ENCODE data around the gene COX18.

The COX18 gene

DNA sequence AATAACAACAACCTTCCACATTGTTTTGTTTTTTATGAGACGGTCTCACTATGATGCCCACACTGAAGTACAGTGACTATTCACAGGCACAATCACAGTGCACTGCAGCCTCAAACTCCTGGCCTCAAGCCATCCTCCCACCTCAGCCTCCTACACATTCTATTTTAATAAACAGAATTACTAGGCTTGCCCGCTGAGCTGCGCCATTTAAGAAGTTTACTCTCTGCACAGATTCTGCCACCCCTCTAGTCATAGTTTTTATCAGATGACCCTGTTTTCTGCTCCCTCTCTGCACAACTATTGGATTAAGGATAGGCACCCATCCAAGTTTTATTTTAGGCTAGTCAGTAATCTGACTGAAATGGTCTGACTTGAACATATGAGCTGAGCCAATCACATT lies 11.3 kb upstream of the COX18 start:
- Mint-ChIP-seq H3K4me3 (no peak overlapping the region), H3K27ac (peak overlapping the region in 1 of 3 experiments; percentile 32), H3K27me3 (ENCODE audit: low read depth) (no peaks in the 10 kb centered on the region), H3K4me1 (no peaks in the 10 kb centered on the region), H3K36me3 (ENCODE audit: low read depth) (peaks cover 68% of the 10 kb centered on the region), H3K9me3 (no peaks in the 10 kb centered on the region)
- no peak for TF ChIP-seq CTCF (IDR thresholded peaks at IDR 0.05; ENCODE audit: unreplicated experiment in 3 of 3)

DNA sequence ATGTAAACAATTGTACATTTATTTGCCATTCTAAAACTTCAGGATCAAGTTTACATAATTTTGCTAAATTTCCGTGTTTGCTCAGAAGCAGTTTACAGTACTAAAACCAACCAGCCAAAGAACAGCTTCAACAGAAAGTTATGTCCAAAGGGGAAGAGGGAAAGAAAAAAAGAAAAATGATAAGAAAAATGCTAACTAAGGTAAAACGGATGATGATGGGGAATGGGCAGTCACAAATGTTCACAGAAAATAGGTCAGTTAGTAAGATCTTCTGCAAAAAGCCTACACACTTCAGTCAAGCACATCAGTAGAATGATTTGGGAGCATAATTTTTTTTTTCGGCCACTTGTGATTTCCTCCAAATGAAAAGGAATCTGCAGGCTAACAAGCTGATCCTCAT lies 6.3 kb upstream of the COX18 start:
- no peaks in the 10 kb centered on the region for H3K27me3 Mint-ChIP-seq (ENCODE audit: low read depth)
- no peak overlapping the region for H3K27ac Mint-ChIP-seq
- H3K36me3 Mint-ChIP-seq (ENCODE audit: low read depth), result peaks cover 40% of the 10 kb centered on the region
- H3K4me1 Mint-ChIP-seq, result no peaks in the 10 kb centered on the region
- H3K4me3 Mint-ChIP-seq, result no peak overlapping the region
- no peak for TF ChIP-seq CTCF (IDR thresholded peaks at IDR 0.05; ENCODE audit: unreplicated experiment in 3 of 3)
- no peaks in the 10 kb centered on the region for H3K9me3 Mint-ChIP-seq

DNA sequence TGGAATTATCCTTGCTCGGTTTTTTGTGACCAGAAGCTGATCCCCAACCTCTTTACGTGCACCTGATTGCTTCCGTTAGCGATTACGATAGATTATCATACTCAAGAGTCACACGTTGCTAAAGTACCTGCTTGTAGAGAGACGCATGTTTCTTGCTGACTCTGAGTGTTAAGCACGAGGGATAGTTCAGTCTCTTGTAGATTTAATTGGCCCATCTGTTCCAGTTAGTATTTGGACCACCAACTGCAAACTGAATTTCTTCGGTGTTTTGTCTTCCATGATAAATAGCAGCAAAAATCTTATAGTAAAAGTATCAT lies 516 bp upstream of the COX18 start:
- TF ChIP-seq CTCF (IDR thresholded peaks at IDR 0.05; ENCODE audit: unreplicated experiment in 3 of 3), result no peak
- peaks cover 19% of the 10 kb centered on the region for H3K4me1 Mint-ChIP-seq
- no peaks in the 10 kb centered on the region for H3K27me3 Mint-ChIP-seq (ENCODE audit: low read depth)
- peaks cover 8% of the 10 kb centered on the region for H3K36me3 Mint-ChIP-seq (ENCODE audit: low read depth)
- H3K4me3 Mint-ChIP-seq, result peak overlapping the region; percentile 89 to 92 (median 90)
- H3K9me3 Mint-ChIP-seq, result no peaks in the 10 kb centered on the region
- peak overlapping the region; percentile 93 to 98 (median 96) for H3K27ac Mint-ChIP-seq

DNA sequence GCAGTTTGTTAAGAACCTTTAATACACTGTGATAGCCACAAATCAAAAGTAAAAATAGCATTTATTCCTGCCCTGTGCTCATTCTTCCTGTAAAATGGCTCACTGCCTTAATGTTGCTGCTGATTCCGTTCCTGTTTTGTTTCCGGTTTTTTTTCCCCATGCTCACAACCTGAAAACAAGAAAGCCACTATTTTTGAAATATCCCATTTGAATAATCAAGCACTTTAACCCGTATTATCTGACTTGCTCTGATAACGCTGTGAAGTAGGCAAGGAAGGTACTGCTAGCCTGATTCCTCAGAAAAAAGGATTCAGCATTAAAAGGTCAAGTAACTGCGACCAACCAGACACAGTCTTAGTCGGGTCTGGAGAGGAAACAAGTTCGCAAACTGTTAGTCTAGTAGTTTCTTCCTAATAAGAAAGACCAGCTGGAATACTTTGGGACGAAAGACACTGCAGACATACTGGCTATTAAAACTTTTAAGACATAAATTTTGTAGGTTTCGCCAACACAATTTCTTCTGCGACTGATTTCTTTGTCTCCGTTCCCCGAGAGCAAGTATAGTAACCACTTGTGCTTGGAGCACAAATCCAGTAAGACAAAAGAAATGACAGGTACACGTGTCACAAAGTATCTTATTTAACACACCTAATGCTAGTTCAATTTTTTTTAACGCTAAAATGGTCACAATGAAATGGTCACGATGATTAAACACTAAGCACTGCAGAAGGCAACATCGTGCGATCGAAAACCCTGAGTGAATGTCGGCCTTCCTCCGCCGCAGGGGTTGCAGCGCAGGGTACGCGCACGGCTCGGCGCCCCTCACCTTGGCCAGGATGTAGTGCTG lies 802 bp downstream of the COX18 start:
- H3K36me3 Mint-ChIP-seq (ENCODE audit: low read depth), result peaks cover 7% of the 10 kb centered on the region
- H3K27me3 Mint-ChIP-seq (ENCODE audit: low read depth), result no peaks in the 10 kb centered on the region
- no peaks in the 10 kb centered on the region for H3K9me3 Mint-ChIP-seq
- peak overlapping the region; percentile 89 to 92 (median 90) for H3K4me3 Mint-ChIP-seq
- peaks cover 19% of the 10 kb centered on the region for H3K4me1 Mint-ChIP-seq
- H3K27ac Mint-ChIP-seq, result peak overlapping the region; percentile 93 to 98 (median 96)
- TF ChIP-seq CTCF (IDR thresholded peaks at IDR 0.05; ENCODE audit: unreplicated experiment in 3 of 3), result no peak

- TF ChIP-seq CTCF (IDR thresholded peaks at IDR 0.05; ENCODE audit: unreplicated experiment in 3 of 3), result no peak
- Mint-ChIP-seq H3K27ac (peak overlapping the region; percentile 93 to 98 (median 96)), H3K27me3 (ENCODE audit: low read depth) (no peaks in the 10 kb centered on the region), H3K4me1 (peaks cover 19% of the 10 kb centered on the region), H3K36me3 (ENCODE audit: low read depth) (peaks cover 11% of the 10 kb centered on the region), H3K9me3 (no peaks in the 10 kb centered on the region), H3K4me3 (peak overlapping the region; percentile 89 to 92 (median 90))
Measured at GRCh38 chr4:73067971-73068394, 1.5 kb downstream of the COX18 start.

DNA sequence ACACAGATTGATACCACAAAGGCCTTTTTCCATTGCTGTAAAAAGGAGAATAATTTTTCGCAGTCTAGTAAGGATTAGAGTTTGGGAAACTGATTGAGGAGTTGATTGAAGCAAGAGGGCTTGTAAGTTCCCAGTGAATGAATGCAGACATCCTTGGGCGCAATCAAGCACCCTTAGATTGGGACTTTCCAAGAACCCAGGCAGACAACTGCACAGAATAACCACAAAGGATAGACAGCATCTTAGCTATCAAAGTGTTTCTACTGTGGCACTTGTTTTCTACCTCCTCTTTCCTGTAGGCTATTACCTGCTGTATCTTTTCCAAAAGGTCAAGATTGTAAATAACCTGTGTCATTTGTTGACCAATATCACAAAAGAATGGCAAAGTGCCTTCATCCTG lies 2.6 kb downstream of the COX18 start:
- Mint-ChIP-seq H3K27ac (no peak overlapping the region), H3K4me3 (peak overlapping the region in 2 of 3 experiments; percentile 30 to 35), H3K9me3 (no peaks in the 10 kb centered on the region), H3K4me1 (peaks cover 19% of the 10 kb centered on the region), H3K27me3 (ENCODE audit: low read depth) (no peaks in the 10 kb centered on the region), H3K36me3 (ENCODE audit: low read depth) (peaks cover 15% of the 10 kb centered on the region)
- no peak for TF ChIP-seq CTCF (IDR thresholded peaks at IDR 0.05; ENCODE audit: unreplicated experiment in 3 of 3)
